ENCODE results near the gene RGS3. TPM values are rescaled to one million over a fixed set of nuclear protein-coding genes. Genes with fewer than 3 reads are reported as not detected.

RGS3 gene
- total and polyA plus RNA-seq, 7 donors = 26.9 to 50.7 (median 38.3) TPM

- Histone ChIP-seq H3K4me1 (no peaks in the 10 kb centered on the region), H3K36me3 (no peaks in the 10 kb centered on the region), H3K27ac (no peak overlapping the region), H3K27me3 (no peaks in the 10 kb centered on the region), H3K9me3 (no peaks in the 10 kb centered on the region), H3K4me3 (no peak overlapping the region)
- DNase-seq = no peak
- no peak for TF ChIP-seq POLR2AphosphoS5 (IDR thresholded peaks at IDR 0.05)
- TF ChIP-seq CTCF (IDR thresholded peaks at IDR 0.05) = no peak
- no peak for TF ChIP-seq EP300 (IDR thresholded peaks at IDR 0.05)
- no peak for TF ChIP-seq POLR2A (IDR thresholded peaks at IDR 0.05)
- WGBS, 2 donors = 39 to 73% methylated on average over 2 of the region's 2 CpGs
- intact Hi-C loops (cut with DNase I) = no loop called here
These were observed 38.5 kb upstream of the RGS3 start for GRCh38 chr9:113425072-113425471.

DNA sequence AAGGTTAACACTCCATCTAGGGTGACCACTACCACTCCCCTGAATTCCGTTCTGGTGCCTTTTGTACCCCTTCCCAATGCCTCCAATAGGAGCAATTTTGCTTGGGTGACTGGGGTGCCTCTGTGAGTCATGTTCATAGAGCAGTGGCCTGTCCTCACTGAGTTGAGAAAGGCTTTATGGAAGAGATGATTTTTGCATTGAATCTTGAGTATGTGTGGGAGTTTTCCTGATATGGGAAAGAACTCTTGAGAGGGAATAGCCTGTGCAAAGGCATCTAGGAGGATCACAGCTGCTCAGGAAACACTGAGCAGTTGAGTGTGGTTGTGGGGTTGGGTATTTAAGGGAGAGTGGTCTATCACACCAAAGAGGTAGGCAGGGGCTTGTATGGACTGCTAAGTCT is 36.8 kb upstream of the RGS3 start:
- no peak overlapping the region for H3K27ac ChIP-seq
- TF ChIP-seq CTCF (IDR thresholded peaks at IDR 0.05) (no peak), POLR2AphosphoS5 (IDR thresholded peaks at IDR 0.05) (no peak), POLR2A (IDR thresholded peaks at IDR 0.05) (no peak), EP300 (IDR thresholded peaks at IDR 0.05) (no peak)
- intact Hi-C loops (cut with DNase I) = no loop called here
- 73 to 97% methylated on average over 1 of the region's 1 CpG for WGBS, 2 donors
- H3K4me3 ChIP-seq = no peak overlapping the region
- H3K4me1 ChIP-seq = no peaks in the 10 kb centered on the region
- H3K27me3 ChIP-seq = no peaks in the 10 kb centered on the region
- no peak for DNase-seq
- no peaks in the 10 kb centered on the region for H3K9me3 ChIP-seq
- H3K36me3 ChIP-seq = no peaks in the 10 kb centered on the region

DNA sequence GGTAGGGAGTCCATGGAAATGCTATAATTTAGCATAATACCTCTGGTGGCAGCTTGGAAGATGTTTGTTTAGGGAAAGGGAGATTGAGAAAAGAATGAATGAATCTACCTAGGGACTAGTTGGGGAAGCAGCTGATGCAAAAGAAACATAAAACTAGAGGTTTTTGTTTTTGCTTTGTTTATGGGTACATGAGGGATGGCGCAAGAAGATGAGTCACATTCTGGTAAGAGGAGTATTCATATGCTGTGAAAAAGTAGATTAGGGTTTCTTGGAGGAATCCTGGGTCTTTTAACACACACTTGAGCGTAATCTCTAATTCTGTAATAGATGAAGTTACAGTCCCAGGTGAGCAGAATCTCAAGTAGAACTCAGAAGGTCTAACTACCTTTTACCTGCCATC is 35.9 kb upstream of the RGS3 start:
- H3K9me3 ChIP-seq = no peaks in the 10 kb centered on the region
- no peak overlapping the region for H3K4me3 ChIP-seq
- DNase-seq = no peak
- no peak for TF ChIP-seq CTCF (IDR thresholded peaks at IDR 0.05)
- TF ChIP-seq POLR2AphosphoS5 (IDR thresholded peaks at IDR 0.05) = no peak
- TF ChIP-seq EP300 (IDR thresholded peaks at IDR 0.05) = no peak
- TF ChIP-seq POLR2A (IDR thresholded peaks at IDR 0.05) = no peak
- H3K27me3 ChIP-seq = no peaks in the 10 kb centered on the region
- intact Hi-C loops (cut with DNase I) = no loop called here
- WGBS, 2 donors = 89 to 95% methylated on average over 2 of the region's 2 CpGs
- no peaks in the 10 kb centered on the region for H3K36me3 ChIP-seq
- H3K27ac ChIP-seq = no peak overlapping the region
- no peaks in the 10 kb centered on the region for H3K4me1 ChIP-seq

DNA sequence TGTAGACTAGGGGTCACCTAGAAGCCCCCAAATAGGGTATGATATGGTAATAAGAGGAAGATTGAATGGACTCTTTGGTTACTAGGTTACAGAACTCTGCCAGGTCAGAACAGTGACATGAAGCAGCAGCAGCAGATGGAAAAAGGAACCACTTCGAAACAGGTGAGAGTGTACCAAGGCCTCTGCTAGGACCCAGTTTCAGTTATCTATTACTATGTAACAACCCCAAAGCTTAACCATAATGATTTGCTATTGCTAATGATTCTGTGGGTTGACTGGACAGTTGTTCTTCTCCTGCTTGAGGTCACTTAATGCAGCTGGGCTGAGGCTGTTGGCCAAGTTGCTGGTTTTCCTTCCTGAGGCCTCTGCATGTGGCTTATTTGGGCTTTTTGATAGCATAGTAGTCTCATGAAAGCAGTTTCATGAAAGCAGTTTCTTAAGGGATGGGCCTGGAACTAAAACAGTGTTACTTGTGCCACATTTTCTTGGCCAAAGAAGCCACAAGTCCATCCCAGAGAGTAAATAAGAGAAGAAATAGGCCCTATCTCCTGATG is 35.4 kb upstream of the RGS3 start:
- H3K4me1 ChIP-seq = no peaks in the 10 kb centered on the region
- TF ChIP-seq CTCF (IDR thresholded peaks at IDR 0.05) (no peak), EP300 (IDR thresholded peaks at IDR 0.05) (no peak), POLR2A (IDR thresholded peaks at IDR 0.05) (no peak), POLR2AphosphoS5 (IDR thresholded peaks at IDR 0.05) (no peak)
- no peaks in the 10 kb centered on the region for H3K9me3 ChIP-seq
- intact Hi-C loops (cut with DNase I) = no loop called here
- WGBS, 2 donors = 86 to 95% methylated on average over 1 of the region's 1 CpG
- H3K27me3 ChIP-seq = no peaks in the 10 kb centered on the region
- DNase-seq = no peak
- H3K27ac ChIP-seq = no peak overlapping the region
- no peaks in the 10 kb centered on the region for H3K36me3 ChIP-seq
- H3K4me3 ChIP-seq = no peak overlapping the region

GRCh38 chr9:113431191-113431590 is 32.3 kb upstream of the RGS3 start:
- no peak for TF ChIP-seq CTCF (IDR thresholded peaks at IDR 0.05)
- TF ChIP-seq EP300 (IDR thresholded peaks at IDR 0.05) = no peak
- TF ChIP-seq POLR2AphosphoS5 (IDR thresholded peaks at IDR 0.05) = no peak
- TF ChIP-seq POLR2A (IDR thresholded peaks at IDR 0.05) = no peak
- Histone ChIP-seq H3K9me3 (no peaks in the 10 kb centered on the region), H3K4me1 (no peaks in the 10 kb centered on the region), H3K4me3 (no peak overlapping the region), H3K27me3 (no peaks in the 10 kb centered on the region), H3K27ac (no peak overlapping the region), H3K36me3 (no peaks in the 10 kb centered on the region)
- intact Hi-C loops (cut with DNase I) = no loop called here
- no peak for DNase-seq

Measured in sigmoid colon (tissue), 7 donors.